GM06990 (cell line): ENCODE results near the gene RNF112.

Source experiments
- DNase-seq: peaks from one replicate; pipeline ENCODE4 v3.0.0-alpha.2; 2011; ENCODE audit not compliant: insufficient read length; ENCODE audit errors: extremely low read depth
- H3K27me3 ChIP-seq: replicated peaks from 2 replicates; pipeline ENCODE4 v1.6.0; 2011; ENCODE audit warnings: low read length; ENCODE audit not compliant: control insufficient read depth, insufficient read depth
- H3K36me3 ChIP-seq: 2 replicates; pipeline ENCODE4 v1.5.1; 2011; ENCODE audit warnings: low read length; ENCODE audit not compliant: control insufficient read depth, insufficient read depth
- H3K4me3 ChIP-seq: replicated peaks from 2 replicates; pipeline ENCODE4 v1.5.1; 2011; ENCODE audit warnings: low read depth, mild to moderate bottlenecking, control low read depth, low read length
- TF ChIP-seq, protein P1 (sequence below): IDR thresholded peaks from 2 replicates; pipeline ENCODE4 v1.5.1; 2011; ENCODE audit warnings: low read length, control low read depth, mild to moderate bottlenecking, inconsistent platforms; ENCODE audit not compliant: insufficient read depth, poor library complexity, severe bottlenecking

Gene RNF112

DNA sequence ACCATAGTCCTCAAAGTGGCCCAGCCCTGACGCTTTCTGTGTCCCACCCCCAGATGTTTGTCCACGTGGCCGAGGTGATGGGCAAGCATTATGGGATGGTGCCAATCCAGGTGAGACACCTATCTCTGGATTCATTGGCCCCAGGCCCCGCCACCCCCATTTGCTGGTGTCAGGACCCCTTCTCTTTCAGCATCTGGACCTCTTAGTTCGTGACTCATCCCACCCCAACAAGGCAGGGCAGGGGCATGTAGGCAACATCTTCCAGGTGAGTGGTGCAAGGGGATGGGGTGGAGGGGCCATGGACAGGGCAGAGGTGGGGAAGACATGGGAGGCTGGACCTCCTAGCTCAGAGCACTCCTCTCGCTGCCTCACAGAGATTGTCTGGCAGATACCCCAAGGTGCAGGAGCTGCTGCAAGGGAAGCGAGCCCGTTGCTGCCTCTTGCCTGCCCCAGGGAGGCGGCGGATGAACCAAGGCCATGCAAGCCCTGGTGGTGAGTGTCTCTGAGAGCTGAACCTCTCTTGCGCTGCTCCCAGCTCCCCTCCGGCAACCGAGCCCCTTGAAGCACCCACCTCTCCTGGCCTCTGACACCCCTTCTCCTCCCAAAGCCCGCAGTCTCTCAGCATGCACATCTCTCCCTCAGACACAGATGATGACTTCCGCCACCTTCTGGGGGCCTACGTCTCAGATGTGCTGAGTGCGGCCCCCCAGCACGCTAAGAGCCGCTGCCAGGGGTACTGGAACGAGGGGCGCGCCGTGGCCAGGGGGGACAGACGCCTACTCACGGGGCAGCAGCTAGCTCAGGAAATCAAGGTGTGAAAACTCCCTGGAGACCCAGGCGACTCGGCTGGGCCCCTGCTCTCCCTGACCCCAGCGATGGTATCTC lies 3.6 kb downstream of the RNF112 start:
- no peak overlapping the region for H3K4me3 ChIP-seq
- no peak for DNase-seq
- H3K27me3 ChIP-seq = peaks cover 3% of the 10 kb centered on the region; the same call in 1 of the 2 replicates
- no peaks in the 10 kb centered on the region for H3K36me3 ChIP-seq
- TF ChIP-seq, protein P1, sequence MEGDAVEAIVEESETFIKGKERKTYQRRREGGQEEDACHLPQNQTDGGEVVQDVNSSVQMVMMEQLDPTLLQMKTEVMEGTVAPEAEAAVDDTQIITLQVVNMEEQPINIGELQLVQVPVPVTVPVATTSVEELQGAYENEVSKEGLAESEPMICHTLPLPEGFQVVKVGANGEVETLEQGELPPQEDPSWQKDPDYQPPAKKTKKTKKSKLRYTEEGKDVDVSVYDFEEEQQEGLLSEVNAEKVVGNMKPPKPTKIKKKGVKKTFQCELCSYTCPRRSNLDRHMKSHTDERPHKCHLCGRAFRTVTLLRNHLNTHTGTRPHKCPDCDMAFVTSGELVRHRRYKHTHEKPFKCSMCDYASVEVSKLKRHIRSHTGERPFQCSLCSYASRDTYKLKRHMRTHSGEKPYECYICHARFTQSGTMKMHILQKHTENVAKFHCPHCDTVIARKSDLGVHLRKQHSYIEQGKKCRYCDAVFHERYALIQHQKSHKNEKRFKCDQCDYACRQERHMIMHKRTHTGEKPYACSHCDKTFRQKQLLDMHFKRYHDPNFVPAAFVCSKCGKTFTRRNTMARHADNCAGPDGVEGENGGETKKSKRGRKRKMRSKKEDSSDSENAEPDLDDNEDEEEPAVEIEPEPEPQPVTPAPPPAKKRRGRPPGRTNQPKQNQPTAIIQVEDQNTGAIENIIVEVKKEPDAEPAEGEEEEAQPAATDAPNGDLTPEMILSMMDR = no peak

DNA sequence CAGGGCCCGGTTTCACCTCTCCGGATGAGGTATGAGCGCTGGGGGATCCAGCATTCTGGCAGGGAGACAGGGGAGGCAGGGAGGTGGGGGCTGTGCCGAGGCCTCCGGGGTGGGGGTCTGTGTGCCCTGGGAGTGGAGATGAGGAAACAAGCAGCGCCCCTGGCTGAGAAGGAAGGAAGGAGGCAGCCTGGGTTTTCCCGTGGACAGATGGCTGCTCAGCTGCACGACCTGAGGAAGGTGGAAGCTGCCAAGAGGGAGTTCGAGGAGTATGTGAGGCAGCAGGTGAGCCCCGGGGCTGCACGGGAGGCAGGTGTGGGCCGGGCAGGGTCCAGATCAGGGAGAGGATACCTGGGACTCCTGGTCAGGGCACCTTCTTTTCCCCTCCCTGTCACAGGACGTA lies 4.3 kb downstream of the RNF112 start:
- peaks cover 3% of the 10 kb centered on the region; the same call in 1 of the 2 replicates for H3K27me3 ChIP-seq
- no peak overlapping the region for H3K4me3 ChIP-seq
- no peaks in the 10 kb centered on the region for H3K36me3 ChIP-seq
- TF ChIP-seq, protein P1 = no peak
- DNase-seq = no peak

DNA sequence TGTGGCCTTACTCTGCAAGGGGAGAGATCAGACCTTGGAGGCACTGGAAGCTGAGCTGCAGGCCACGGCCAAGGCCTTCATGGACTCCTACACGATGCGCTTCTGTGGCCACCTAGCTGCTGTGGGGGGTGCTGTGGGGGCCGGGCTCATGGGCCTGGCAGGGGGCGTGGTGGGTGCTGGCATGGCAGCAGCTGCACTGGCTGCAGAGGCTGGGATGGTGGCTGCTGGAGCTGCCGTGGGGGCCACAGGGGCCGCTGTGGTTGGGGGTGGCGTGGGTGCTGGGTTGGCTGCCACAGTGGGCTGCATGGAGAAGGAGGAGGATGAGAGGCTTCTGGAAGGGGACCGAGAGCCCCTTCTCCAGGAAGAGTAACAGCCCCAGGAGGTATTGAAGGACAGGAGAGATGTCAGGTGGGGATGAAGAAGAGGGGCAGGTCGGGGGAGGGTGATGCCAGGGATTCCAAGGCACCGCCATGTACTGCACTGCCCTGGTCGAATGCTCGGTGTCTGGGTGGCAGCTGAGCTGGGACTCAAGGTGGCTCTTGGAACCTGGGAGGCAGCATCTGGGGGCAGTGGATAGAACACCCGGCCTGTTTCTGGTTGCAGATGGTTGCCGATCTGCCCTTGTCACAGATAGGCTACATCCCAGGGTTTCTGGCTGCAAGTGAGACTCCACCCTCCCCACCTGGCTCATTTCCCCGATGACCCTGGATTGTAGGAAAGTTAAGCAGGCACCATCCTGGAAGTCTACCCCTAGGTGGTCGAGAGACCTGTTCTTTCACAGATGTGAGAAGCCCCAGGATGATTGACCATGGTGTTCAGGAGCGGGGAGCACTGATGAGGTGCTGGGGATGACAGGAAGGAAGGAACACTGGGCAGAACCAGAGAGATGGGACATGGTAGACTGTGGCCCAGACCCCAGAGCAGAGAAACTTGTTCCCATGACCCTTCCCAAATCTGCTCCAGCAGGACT lies 5.1 kb downstream of the RNF112 start:
- Histone ChIP-seq H3K27me3 (peaks cover 3% of the 10 kb centered on the region; the same call in 1 of the 2 replicates), H3K36me3 (no peaks in the 10 kb centered on the region), H3K4me3 (no peak overlapping the region)
- no peak for DNase-seq
- TF ChIP-seq, protein P1 = no peak

DNA sequence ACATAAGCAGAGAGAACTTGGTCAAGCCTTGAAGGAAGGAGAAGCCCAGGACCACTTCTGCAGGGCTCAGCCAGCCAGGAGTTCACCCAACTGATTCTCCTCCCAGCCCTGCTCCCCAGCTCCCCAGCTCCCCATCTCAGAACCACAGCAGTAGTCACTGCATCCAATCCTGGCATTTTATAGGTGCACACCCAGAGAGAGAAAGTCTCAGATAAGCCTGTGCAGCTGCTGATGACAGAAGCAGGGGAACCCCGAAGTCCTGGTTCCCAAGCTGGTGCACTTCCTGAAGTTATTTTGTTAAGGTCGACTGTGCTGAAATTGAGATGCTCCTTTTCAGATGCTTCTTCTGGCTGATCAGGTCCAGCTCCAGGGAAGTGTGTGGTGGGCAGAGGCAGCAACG lies 6.6 kb downstream of the RNF112 start:
- TF ChIP-seq, protein P1 = no peak
- peaks cover 3% of the 10 kb centered on the region; the same call in 1 of the 2 replicates for H3K27me3 ChIP-seq
- no peaks in the 10 kb centered on the region for H3K36me3 ChIP-seq
- no peak overlapping the region for H3K4me3 ChIP-seq
- DNase-seq = no peak

DNA sequence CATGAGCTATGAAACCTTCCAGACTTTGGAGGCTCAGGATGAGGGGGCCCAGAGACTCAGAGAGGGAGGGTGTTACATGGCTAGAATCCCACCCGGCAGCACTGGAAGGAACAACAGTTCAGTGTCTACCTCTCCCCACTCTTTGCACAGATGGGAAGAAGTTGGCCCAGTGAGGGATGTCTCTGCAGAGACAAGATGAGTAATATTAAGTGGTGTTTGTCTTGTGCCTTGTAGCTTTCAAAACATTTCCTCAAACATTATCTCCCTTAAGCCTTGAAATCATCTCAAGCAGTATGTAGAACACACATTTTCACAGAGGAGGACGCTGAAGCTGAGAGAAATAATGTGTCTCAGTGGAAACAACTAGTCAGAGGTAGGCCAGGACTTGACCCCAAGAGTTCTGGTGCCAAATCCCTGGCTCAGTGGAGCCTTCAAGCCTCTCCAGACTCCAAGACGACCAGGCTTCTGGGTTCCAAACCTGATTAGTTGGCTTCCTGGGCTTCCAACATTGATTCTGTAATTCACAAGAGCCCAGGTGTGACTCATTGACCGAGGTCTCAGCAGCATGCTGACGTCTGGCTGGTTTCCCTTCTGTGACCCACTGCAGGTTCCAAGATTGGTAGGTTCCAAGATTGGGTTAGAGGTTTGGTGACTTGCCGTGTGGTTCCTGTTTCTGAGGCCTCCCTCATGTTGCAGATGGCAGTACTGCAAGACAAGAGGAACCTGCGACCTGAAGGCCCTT lies 7.4 kb downstream of the RNF112 start:
- no peak for DNase-seq

More for the DNA sequence above, 7.4 kb downstream of the RNF112 start:
- TF ChIP-seq, protein P1 = no peak
- Histone ChIP-seq H3K27me3 (peaks cover 3% of the 10 kb centered on the region; the same call in 1 of the 2 replicates), H3K4me3 (no peak overlapping the region), H3K36me3 (no peaks in the 10 kb centered on the region)
